Activated CD8-positive, alpha-beta memory T cell treated with anti-CD3 and anti-CD28 coated beads, Interleukin-2, amount 50 U/mL, for 1 hour (primary cell): ENCODE results near the gene DEPDC5.
"Not testable (repeated sequence)": the region's sequence is repeated elsewhere in the genome, so short reads cannot be mapped to it uniquely, and the experiment has no call there.

Experiments
- DNase-seq: peaks from one replicate; pipeline ENCODE4 v3.0.0-alpha.2; 2020; ENCODE audit errors: extremely low read depth

The DEPDC5 gene

DNA sequence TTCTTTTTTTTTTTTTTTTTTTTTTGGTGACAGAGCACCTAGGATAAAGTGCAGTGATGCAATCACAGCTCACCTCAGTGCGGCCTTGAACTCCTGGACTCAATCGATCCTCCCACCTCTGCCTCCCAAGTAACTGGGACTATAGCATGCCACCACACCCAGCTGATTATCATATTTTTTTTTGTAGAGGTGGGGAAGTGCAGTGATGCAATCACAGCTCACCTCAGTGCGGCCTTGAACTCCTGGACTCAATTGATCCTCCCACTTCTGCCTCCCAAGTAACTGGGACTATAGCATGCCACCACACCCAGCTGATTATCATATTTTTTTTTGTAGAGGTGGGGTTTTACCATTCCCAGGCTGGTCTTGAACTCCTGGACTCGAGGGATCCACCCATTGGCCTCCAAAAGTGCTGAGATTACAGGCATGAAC is 61.6 kb downstream of the DEPDC5 start:
- DNase-seq: not testable (repeated sequence)

DNA sequence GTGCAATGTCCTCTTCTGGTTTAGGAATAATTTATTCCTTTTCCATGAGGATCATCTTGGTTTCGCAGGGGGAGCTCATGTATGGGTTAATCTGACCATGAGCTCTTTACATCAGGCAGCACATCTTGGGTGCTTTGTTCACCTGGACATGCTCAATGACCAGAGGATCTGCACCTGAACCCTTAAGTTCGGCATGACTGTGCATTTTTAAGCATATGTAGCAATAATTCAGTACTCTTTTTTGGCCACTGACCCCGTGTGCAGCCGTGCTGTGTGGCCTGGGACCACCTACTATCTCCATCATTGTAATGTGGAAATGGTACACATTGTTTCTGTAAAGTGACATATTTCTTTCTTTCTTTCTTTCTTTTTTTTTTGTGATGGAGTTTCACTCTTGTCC is 62.9 kb downstream of the DEPDC5 start:
- DNase-seq: no peak

DNA sequence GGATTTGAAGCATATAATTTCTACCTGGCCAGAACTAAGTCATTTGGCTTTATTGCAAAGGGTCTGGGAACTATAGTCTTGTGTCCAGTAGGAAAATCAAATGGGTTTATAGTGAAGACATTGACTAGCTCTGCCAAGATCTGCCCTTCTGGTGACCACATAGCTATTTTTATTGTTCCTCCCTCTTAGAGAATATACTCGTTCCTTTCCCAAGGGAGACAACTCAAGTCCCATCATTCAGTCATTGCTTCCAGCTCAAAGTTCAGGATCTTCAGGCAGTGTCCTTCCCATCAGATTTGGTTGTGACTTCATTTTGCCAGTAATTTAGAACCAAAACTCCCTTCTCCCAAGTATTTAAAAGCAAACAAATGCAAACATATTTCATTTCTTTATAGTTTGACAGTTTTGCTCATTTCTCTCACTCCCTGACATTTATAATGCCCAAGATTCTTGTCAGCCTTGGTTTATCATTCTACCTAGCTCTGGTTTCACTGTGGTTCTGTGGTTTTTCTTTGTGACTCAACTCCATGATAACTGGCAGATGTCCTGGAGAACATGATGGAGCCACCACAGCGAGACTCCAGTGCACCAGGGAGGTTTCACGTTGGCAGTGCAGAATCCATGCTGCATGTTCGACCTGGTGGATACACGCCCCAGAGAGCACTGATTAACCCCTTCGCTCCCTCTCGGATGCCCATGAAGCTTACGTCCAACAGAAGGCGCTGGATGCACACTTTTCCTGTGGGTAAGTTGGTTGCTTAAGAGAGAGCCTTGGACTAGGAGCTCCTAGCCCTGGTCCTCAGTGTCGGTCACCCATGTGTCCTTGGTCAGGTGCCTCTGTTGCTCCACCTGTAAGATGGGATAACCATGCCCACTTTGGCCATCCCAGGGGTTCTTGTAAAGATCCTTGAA is 64.9 kb downstream of the DEPDC5 start:
- no peak for DNase-seq

DNA sequence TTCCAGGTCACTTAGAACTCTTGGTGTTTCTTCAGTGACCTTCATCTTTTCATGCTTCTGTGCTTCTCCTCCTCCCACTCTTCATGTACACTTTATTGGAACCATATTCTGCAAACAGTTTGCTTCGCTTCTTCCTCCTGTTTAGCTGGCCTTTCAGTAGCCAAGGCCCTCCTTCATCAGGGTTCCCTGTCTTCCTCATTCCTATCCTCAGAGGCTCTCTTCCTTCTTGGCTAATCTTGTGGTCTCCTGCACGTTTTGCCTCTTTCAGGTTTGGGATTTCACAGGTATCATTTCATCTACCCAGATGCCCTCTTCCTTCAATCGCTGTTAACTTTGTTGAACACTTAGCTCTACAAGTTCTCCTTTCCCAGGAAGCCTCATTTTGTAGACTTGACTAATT is 66.8 kb downstream of the DEPDC5 start:
- no peak for DNase-seq

DNA sequence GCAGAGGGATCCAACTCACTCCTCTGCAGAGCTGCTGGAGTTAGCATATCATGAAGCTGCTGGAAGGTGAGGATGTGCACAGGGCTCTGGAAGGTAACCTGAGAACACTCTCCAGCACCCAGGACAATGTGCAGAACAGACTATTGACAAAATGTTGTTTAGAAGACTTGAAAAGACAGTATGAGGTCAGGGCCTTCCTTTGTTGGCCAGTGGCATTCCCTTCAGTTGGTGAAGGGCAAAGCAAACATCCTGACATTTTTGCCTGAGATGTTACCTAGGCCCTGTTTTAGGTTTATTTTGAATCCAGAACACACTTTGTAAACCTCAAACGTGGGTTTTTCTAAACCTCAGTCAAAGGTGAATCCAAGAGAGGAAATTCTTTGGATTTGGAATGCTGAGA is 67.8 kb downstream of the DEPDC5 start:
- DNase-seq: no peak

DNA sequence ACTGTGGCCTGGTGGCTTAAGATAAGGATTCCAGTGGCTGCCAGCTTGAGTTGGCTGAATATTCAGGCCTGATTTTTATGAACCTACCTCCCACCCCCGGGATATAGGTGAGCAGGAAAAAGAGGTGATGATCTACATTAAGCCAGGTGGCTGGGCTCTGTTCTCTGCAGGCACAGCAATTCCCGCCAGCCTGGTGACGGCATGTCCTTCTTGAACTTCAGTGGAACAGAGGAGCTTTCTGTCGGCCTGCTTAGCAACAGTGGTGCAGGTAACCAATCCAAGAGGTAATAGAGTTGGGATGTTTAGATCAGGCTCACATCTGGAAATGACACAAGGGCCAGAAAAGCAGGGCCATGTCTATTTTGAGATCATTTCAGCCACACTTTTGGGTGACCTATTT is 68.7 kb downstream of the DEPDC5 start:
- DNase-seq: no peak

DNA sequence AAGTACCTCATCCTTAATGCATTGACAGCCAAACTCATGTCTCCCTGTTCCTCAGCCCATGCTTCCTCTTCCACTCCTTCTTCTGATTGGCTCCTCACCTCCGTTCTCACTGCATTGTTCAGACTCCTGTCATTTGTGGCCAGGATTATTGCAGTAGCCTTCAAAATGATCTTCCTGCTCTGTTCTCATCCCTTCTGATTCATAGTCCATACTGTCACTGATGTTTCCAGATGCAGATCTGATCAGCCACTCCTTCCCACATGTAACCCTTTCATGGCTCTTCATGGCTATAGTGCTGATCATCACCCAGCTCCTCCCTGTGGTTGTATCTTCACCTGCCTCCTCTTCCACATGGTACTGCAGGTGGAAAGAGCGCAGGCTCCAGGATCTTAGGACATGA is 71.7 kb downstream of the DEPDC5 start:
- DNase-seq: no peak

DNA sequence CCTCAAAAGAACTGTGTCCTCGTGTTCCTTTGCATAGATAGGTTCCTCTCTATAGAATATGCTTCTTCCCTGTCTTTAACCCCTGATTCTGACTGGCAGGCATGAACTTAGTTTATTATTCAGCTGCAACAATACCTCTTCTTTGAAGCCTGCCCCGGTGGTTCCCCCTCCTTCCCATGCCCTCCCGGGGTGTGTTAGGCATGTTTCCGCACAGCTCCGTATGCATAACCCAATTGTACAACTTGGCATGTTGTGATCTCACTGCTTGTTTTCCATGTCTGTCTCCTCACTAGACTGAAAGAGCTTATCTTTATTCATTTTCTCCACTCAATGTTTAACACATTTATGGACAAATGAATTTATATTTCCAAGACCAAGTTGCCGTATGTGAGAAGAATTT is 72.6 kb downstream of the DEPDC5 start:
- DNase-seq: no peak

DNA sequence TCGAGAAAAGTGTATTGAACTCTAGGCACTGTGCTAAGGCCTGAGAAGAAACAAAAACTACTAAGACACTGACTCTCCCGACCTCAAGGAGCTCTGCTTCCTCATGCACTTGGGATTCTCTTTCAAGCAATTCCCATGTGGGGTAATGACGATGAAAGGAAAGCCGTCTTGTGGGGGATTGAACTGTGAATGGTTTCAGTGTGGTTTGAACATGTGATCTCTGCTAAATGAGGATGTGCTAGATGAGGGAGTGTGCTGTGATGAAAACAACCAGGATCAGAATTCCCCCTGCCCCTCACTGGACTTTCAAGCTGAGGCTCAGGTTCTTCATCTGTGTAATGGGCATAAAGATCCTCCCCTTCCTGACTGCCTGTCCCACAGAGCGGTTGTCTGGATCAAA is 74.9 kb downstream of the DEPDC5 start:
- no peak for DNase-seq

DNA sequence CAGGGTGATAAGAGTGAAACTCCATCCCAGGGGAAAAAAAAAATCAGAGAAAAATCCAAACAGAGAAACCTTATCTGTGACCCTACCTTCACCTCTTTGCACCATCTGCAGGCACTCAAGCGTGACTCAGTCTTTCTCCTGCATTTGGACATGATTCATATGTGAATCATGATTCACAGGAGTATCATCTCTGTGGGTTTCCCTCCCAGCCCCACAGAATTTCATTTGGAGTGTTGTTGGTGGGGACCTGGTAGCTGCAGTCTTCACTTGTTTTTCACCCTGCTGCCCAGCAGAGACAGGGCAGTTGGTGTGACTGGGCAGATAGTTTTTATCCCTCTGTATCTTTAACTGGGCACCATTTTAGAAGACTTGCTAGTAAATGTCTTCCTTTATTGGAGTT is 75.7 kb downstream of the DEPDC5 start:
- no peak for DNase-seq

DNA sequence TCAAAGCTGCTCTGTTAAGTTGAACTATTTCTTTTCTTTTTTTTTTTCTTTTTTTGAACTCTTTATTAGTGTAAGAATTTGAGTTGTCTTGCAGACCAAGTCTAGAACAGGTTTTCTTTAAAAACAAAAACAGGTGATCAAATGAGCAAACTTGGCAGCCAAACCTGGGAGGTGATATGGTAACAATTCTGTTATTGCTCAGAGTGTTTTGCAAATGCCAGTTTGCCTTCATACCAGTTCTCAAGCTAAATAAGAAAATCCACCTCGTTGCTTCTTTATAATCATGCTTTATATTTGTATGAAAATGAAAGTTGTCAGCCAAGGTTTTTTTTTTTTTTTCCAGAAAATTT is 76.9 kb downstream of the DEPDC5 start:
- no peak for DNase-seq

DNA sequence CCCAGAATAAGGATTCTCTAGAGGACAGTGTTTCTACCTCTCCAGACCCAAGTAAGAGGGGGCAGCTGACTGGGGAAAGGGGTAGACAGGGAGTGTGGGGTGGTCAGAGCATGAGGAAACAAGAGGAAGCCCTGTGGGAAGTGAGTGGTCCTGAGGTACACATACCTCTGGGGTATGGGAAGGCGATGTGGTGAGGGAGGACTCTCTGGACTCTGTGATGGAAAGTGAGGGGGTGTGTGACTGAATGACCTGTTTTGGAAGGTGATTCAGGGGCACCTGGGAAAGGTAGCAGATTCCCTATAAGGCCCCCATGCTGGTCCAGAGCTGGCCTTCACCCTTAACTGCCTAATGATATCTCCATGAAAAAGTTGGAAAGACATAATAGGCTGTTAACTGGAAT is 80.1 kb downstream of the DEPDC5 start:
- DNase-seq: no peak

DNA sequence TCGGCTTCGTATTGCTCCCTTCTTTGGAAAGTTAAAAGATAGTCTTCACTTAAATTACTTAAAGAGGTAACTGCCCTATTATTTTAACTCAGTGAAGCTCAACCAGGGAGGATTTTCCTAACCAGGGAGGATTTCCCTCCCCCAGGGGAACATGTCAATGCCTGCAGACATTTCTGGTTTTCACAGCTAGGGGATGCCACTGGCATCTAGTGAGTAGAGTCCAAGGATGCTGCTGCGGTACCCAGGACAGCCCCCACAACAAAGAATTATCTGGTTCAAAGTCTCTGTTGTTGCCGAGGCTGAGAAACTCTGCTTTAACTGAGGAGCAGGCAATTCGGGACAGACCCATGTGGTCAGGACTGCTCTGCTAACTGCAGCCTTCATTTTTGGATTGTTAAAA is 82.2 kb downstream of the DEPDC5 start:
- no peak for DNase-seq

DNA sequence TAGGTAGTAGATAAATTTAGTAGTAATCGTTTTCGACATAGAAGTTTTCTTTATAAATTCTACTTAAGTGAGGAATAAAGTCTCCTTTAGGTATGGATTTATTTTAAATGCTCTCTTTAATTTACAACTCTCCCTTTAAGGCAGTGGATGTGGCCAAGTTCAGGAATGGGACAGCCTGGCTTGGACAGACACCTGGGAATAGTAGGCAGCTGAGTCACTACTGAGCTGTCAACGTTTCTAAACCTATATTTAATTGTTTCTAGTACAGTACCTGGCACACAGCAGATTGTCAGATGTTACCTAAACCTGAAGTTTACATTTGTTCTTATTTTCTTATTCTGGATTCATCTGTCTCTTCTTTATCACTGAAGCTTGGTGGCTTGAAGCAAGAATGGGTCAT is 85.1 kb downstream of the DEPDC5 start:
- DNase-seq: no peak

DNA sequence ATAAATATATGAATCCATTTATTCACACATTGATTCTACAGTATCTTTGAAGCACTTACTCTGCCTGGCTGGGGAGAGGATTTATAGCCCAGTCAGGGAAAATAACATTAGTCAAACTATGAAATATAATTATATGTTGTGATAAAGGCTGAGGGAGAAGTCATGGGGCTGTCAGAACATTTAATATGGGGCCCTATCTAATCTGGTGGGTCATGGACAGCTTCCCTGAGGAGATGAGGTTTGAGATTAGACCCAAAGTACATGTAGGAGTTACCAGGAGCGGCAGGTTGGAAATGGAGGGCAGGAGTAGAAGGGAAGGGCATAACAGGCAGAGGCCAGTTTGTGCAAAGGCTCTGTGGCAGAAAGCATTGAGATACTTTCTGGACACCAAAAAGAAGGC is 86.2 kb downstream of the DEPDC5 start:
- no peak for DNase-seq

DNA sequence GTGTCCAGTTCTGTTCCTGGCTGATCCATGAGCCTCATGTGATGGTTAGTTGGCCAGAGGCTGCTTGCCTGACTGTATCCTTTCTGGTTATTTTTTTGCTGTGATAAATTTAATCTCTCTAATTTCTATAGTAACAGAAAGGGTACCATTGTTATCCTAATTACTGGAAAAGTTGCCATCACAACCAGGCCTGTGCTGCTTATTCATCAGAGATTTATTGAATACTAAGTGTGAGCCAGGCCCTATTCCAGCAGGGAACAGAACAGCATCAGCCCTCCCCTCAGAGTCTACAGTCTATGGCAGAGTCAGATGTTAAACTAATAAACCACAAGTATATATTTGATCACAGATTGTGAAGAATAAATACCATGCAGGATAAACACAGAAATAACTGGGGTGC is 86.8 kb downstream of the DEPDC5 start:
- DNase-seq: no peak

DNA sequence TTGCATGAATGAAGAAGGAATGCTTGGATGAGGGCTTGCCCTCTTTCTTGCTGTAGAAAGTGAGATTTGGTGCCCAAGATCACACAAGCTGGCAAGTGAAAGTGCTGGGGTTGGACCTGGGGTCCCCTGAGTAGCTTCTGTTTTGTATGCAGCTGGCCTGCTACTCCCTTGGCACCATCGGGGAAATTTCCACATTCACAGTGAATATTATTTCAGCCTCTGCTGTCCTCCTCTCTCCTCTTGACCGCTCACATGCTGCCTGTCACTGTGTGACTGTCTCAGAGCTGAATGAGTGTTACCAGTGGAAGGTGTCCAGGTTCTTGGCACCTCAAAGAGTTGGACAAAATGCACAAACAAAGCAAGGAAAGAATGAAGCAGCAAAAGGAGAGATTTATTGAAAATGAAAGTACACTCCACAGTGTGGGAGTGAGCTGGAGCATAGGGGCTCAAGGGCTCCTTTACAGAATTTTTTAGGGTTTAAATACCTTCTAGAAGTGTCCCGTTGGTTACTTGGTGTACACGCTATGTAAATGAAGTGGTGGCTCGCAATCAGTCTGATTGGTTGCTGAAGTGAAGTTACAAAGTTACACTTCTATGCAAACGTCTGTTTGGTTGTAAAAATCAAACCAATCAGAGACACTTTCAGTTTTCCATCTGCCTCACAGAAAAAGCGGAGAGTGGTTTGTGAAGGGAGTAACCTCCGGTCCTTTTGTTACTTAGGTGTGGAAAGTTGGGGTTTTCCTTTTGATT is 87.4 kb downstream of the DEPDC5 start:
- no peak for DNase-seq

DNA sequence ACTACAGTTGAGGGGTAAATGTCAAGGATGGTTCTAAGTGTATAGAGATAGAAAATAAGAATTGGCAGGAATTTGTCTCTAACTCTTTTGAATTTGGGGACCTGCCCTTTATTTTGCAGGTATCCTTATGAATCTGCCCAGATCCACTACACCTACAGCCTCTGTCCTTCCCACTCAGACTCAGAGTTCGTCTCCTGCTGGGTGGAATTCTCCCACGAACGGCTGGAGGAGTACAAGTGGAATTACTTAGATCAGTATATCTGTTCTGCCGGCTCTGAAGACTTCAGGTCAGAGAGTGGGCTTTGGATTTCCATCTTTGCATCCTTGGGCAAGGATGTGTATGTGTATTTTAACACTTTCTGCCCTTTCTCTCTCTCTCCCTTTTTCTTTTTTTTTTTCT is 89.7 kb downstream of the DEPDC5 start:
- DNase-seq: no peak

DNA sequence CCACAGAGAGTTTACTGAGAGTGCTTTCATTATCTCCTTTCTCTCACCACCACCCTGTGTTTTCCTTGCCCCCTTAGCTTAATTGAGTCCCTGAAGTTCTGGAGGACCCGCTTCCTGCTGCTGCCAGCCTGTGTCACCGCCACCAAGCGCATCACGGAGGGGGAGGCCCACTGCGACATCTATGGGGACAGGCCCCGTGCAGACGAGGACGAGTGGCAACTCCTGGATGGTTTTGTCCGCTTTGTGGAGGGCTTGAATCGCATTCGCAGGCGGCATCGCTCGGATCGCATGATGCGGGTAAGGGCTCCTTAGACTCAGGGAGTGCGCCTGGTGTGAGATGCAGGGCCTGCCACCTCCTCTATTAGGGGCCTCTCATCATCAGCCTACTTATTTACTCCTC is 91.1 kb downstream of the DEPDC5 start:
- no peak for DNase-seq

DNA sequence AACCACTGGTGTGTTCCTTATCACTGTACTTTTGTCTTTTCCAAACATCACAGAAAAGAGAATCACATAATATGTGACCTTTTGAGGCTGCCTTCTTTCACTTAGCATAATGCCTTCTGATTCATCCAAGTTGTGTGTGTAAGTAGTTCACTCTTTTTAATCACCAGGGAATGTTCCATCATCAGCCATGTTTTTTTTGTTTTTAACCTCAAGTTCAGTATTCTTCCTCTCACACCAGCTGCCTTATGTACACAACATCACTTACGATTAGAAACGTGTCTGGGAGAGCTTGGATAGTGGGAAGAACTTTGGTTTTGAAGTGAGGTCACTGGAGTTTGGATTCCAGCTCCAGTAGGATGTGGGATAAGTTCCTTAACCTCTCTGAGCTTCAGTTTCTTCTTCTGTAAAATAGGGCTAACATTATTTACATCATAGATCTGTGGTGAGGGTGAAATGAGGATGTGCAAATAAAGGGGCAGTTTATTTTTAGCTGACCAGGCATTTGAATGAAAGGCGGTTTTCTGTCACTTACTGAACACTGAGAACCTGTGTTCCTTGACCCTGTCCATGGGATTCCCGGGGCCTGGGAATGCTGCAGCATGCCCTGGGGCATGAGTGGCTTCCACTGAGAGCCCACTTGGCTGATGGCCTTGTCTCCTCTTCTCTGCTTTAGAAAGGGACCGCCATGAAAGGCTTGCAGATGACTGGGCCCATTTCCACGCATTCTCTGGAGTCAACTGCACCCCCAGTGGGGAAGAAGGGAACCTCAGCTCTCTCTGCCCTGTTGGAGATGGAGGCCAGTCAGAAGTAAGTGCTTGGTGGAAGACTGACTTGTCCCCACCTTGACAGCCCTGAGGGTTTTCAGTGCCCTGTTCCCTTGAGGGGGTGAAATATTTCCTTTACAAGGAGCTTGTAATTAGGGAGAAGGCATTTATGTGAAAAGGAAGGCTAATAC is 92.6 kb downstream of the DEPDC5 start:
- no peak for DNase-seq

DNA sequence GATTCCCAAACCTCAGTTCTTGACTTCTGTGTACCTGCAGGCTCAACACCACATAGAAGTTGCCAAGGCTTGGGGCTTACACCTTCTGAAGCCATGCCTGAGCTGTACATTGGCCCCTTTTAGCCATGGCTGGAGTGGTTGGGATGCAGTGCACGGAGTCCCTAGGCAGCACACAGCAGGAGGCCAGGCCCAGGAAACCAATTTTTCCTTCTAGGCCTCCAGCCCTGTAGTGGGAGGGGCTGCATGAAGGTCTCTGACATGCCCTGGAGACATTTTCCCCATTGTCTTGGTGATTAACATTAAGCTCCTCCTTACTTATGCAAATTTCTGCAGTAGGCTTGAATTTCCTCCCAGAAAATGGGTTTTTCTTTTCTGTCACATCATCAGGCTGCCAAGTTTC is 94.6 kb downstream of the DEPDC5 start:
- DNase-seq: no peak

DNA sequence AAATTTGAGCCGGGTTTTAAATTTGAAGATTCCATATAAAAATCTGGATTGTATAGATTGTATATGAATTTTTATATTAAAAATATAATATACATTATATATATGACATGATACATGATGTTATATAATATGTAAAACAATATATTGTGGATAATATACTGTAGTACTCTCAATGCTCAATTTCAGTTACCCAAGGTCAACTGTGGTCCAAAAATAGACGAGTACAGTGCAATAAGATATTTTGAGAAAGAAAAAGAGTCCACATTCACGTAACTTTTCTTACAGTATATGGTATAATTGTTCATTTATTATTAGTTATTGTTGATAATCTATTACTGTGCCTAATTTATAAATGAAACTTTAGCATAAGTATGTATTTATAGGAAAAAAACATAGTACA is 96.3 kb downstream of the DEPDC5 start:
- no peak for DNase-seq
